K562 (cell line): ENCODE data around the gene PLEKHO2. TPM values are rescaled to one million over a fixed set of nuclear protein-coding genes. Genes with fewer than 3 reads are reported as not detected.

Source experiments
- PTBP1 ChIP-seq: fragments of 200-400 bp; formaldehyde crosslinking; IDR thresholded peaks from 2 replicates; pipeline ENCODE4 v1.6.1; 2017; ENCODE audit warnings: low read depth, low read length
- ZKSCAN1 ChIP-seq: fragments of 150-350 bp; IDR thresholded peaks from 2 replicates; pipeline ENCODE4 v1.6.1; 2016; ENCODE audit warnings: low read depth, low read length
- ZNF384 ChIP-seq: IDR thresholded peaks from 2 replicates; pipeline ENCODE4 v1.6.1; 2012; ENCODE audit warnings: low read depth, low read length, improper control_type of control experiment
- polyA plus RNA-seq, 8 experiments: library from polyadenylated mRNA; depleted of rRNA in 4 of 8; stranded (reverse) in 5 of 8; unstranded in 3 of 8; fragments of >200 nt; fragmentation: Nextera tagmentation in 2 of 8; fragmentation: Illumina TruSeq in 1 of 8; extraction: Ambion mirVana in 2 of 8; extraction: Trizol in 1 of 8; gene quantifications; 2 replicates each; pipeline versions ENCODE4 v1.2.1 to v1.2.3, GENCODE V29; 2011 to 2014; ENCODE audit warnings: inconsistent platforms in 1 of 8, missing spikeins in 1 of 8
- total RNA-seq, 7 experiments: library from RNA; depleted of rRNA in 6 of 7; stranded (reverse); fragments of >200 nt in 6 of 7; fragmentation: Illumina TruSeq in 2 of 7; extraction: Trizol in 2 of 7; gene quantifications; 2 replicates each; pipeline versions ENCODE4 v1.2.1 to v1.2.3, GENCODE V29; 2011 to 2021; ENCODE audit warnings: low replicate concordance in 1 of 7
- TF ChIP-seq, protein P1 (sequence below): sonication (generic); formaldehyde crosslinking; IDR thresholded peaks from 2 replicates; pipeline ENCODE4 v1.8.0; 2022; ENCODE audit warnings: mild to moderate bottlenecking, missing genetic modification reagents
- TF ChIP-seq, protein P2 (sequence below), 2 experiments: fragments of 450-650 bp; formaldehyde crosslinking in 1 of 2; IDR thresholded peaks; 2 replicates each; pipeline versions ENCODE4 v1.4.0 to v1.6.1; 2014 to 2020; ENCODE audit warnings: mild to moderate bottlenecking in 2 of 2, borderline replicate concordance in 1 of 2, low read depth in 1 of 2

PLEKHO2 gene
- total and polyA plus RNA-seq, 9 of the 15 experiments (the other 6 are each of a cell fraction or from before 2014, with no cell fraction given) = 0.24 to 8.8 (median 5.5) TPM

DNA sequence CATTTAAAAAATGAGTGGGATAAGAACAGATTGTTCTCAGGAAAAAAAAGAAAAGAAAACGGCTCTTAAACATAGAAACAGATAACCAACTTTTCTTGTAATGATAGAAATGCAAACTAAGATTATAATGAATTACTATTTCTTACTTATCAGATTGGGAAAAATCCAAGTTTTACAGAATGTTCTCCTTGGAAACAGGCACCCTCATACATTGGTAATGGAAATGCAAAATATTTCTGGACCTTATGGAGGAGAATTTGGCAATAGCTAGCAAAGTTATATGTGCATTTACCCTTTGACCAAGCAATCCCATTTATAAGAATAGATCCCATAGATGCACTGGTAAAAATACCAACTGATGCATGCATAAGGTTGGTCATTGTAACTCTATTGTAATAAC lies 66.3 kb downstream of the PLEKHO2 start (continued):
- TF ChIP-seq PTBP1 = no peak
- TF ChIP-seq ZKSCAN1 = no peak
- TF ChIP-seq, protein P1, sequence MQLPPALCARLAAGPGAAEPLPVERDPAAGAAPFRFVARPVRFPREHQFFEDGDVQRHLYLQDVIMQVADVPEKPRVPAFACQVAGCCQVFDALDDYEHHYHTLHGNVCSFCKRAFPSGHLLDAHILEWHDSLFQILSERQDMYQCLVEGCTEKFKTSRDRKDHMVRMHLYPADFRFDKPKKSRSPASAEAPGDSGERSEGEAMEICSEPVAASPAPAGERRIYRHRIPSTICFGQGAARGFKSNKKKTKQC = no peak
- TF ChIP-seq, protein P2, sequence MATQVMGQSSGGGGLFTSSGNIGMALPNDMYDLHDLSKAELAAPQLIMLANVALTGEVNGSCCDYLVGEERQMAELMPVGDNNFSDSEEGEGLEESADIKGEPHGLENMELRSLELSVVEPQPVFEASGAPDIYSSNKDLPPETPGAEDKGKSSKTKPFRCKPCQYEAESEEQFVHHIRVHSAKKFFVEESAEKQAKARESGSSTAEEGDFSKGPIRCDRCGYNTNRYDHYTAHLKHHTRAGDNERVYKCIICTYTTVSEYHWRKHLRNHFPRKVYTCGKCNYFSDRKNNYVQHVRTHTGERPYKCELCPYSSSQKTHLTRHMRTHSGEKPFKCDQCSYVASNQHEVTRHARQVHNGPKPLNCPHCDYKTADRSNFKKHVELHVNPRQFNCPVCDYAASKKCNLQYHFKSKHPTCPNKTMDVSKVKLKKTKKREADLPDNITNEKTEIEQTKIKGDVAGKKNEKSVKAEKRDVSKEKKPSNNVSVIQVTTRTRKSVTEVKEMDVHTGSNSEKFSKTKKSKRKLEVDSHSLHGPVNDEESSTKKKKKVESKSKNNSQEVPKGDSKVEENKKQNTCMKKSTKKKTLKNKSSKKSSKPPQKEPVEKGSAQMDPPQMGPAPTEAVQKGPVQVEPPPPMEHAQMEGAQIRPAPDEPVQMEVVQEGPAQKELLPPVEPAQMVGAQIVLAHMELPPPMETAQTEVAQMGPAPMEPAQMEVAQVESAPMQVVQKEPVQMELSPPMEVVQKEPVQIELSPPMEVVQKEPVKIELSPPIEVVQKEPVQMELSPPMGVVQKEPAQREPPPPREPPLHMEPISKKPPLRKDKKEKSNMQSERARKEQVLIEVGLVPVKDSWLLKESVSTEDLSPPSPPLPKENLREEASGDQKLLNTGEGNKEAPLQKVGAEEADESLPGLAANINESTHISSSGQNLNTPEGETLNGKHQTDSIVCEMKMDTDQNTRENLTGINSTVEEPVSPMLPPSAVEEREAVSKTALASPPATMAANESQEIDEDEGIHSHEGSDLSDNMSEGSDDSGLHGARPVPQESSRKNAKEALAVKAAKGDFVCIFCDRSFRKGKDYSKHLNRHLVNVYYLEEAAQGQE (IDR thresholded peaks at IDR 0.05; ENCODE audit: borderline replicate concordance) = no peak
- TF ChIP-seq, protein P2 (CRISPR knock-in tag; IDR thresholded peaks at IDR 0.05; ENCODE audit: low read depth) = no peak
- TF ChIP-seq ZNF384 = no peak
